CMK (cell line): ENCODE measurements around the gene MSRB1.
"Not testable (repeated sequence)": the region's sequence is repeated elsewhere in the genome, so short reads cannot be mapped to it uniquely, and the experiment has no call there.

Source experiments
- DNase-seq: peaks from one replicate; pipeline ENCODE4 v3.0.0-alpha.2; 2010; ENCODE audit warnings: low read depth

The MSRB1 gene

GRCh38 chr16:1978476-1979120 lies 35.6 kb upstream of the MSRB1 start:
- DNase-seq = no peak

GRCh38 chr16:1977875-1978268 lies 34.9 kb upstream of the MSRB1 start:
- DNase-seq = no peak

GRCh38 chr16:1976951-1977874 lies 34.2 kb upstream of the MSRB1 start:
- DNase-seq = no peak

DNA sequence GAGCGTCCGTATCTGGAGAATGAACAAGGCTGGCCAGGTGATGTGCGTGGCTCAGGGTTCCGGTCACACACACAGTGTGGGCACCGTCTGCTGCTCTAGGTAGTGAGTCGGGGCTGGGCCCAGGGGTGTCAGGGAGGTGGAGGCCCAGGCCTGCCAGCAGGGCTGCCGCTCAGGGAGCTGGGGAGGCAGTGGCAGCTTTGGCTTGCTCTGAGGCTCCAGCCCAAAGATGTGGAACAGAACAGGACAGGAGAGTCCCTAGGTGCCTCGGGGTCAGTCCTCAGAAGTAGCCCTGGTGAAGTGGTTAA lies 33.2 kb upstream of the MSRB1 start:
- DNase-seq = no peak

DNA sequence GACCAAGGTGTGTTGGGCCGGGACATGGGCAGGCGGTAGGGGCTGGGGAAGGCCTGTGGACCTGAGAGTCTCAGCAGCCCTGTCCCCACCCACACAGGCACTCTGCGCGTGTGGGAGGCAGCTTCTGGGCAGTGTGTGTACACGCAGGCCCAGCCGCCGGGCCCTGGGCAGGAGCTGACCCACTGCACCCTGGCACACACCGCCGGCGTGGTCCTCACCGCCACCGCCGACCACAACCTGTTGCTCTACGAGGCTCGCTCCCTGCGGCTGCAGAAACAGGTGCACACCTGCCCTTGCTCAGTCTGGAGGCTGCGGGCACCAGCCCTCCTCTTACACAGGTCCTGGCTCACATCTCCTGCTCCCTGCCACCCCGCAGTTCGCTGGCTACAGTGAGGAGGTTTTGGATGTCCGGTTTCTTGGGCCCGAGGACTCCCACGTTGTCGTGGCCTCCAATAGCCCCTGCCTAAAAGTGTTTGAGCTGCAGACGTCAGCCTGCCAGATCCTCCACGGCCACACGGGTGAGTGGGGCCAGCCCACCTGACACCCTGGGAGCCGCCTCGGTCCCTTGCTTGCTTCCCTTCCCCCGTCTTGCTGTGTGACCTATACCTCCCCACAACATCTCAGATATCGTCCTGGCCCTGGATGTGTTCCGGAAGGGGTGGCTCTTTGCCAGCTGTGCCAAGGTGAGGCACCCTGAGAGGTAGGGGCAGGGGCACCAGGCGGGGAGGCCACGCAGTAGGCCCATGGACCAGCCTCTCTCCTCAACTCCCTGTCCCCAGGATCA lies 32.6 kb upstream of the MSRB1 start:
- DNase-seq = no peak

DNA sequence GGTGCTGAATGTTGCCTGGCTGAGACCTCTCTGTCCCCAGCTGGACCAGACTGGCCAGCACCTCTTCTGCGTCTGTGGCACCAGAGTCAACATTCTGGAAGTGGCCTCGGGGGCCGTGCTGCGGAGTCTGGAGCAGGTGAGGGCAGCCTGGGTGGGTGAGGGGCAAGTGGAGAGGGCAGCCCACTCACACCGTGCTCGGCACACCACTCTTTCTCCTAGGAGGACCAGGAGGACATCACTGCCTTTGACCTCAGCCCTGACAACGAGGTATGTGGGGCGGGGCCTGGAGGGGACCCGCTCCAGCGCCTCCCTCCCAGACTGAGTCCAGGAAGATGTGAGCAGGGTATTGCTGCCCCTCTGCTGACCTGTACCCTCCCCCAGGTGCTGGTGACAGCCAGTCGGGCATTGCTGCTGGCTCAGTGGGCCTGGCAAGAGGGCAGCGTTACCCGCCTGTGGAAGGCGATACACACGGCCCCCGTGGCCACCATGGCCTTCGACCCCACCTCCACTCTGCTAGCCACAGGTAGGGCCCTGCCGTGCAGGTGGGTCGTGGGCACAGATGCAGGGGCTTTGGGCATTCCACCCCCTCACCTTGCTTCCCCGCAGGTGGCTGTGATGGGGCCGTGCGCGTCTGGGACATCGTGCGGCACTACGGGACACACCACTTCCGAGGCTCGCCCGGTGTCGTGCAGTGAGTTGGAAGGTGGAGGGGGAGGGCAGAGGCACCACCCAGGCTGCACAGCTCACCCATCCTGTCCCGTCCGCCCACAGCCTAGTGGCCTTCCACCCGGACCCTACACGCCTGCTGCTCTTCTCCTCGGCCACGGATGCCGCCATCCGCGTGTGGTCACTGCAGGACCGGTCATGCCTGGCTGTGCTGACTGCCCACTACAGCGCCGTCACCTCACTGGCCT lies 31.4 kb upstream of the MSRB1 start:
- no peak for DNase-seq

- DNase-seq = no peak
Observed at GRCh38 chr16:1973461-1974156, 30.6 kb upstream of the MSRB1 start.

GRCh38 chr16:1972490-1972877 lies 29.5 kb upstream of the MSRB1 start:
- DNase-seq = no peak

GRCh38 chr16:1971796-1972489 lies 28.9 kb upstream of the MSRB1 start, which contains the start of gene TBL3:
Gene TBL3, plus strand, starts transcription at chr16:1972053. Its CDS starts 112 bp downstream, at chr16:1972165.
- DNase-seq = peak; percentile 87

DNA sequence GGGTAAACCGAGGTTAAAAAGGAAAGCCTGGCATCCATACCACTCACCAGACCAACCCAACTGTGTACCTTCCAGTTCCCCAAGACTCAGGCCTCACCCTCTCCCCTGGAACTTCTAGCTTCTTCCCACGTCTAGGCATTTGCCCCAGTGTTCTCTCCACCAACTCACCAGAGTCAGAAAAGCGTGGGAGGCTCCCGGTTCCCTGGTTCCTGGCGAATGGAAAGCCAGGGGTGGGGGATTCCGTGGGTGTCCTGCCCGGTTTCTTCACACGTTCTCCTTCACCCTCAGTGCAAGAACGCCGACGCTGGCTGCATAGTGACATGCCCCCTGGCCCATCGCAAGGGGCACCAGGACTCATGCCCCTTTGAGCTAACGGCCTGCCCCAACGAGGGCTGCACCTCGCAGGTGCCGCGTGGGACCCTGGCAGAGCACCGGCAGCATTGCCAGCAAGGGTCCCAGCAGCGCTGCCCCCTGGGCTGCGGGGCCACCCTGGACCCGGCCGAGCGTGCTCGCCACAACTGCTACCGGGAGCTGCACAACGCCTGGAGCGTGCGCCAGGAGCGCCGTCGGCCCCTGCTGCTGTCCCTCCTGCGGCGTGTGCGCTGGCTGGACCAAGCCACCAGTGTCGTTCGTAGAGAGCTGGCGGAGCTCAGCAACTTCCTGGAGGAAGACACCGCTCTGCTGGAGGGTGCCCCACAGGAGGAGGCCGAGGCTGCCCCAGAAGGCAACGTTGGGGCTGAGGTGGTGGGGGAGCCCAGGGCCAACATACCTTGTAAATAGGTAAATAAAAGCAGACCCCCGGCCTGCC lies 25.4 kb upstream of the MSRB1 start:
- DNase-seq = no peak

GRCh38 chr16:1966460-1966859 lies 23.5 kb upstream of the MSRB1 start, which contains the start of gene RNF151:
Gene RNF151, plus strand, starts transcription at chr16:1966856. Its CDS starts 26 bp downstream, at chr16:1966882.
- no peak for DNase-seq

GRCh38 chr16:1965396-1966001 lies 22.5 kb upstream of the MSRB1 start:
- no peak for DNase-seq

DNA sequence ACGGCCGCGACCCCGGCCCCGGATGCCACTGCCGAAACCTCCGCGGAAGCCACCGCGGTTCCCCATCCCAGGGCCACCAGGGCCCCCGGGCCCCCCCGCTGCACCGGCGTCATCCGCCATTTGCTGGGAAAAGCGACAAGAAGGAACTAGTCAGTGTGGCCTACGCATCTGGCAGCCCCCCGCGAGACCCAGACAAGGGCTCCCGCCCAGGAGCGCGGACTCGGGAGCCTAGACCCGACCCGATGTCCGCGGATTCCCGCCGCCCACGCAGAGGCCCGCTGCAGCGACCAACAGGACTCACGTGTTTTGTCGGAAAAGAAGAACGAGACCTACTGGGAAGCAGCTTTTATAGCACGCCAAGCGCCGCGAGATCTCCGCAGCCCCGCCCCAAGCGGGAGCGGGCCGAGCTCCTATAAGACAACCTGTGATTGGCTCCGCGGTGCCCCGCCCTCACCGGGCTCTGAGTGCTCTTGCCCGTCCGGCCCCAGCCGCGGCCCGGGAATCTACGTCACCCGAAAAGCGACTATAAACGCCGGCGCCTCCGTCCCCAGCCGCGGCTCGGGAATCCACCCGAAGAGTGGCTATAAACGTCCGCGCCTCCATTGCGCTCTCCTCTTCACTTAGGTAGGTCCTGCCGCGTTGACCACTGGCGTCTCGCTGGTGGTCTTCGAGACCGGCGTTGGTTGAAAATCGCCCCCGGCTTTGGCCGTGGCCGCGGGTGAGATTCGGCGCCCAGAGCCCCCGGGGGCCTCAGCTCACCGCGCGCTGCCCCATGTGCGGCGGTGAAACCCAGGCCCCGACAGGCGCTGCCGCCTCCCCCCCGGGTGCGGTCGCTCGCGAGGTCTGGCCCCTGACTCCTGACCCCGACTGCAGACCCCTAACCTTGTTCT lies 21.8 kb upstream of the MSRB1 start, which contains the start of gene RPS2:
Gene RPS2, minus strand, starts transcription at position 321 of the 890 bp plus-strand sequence. Its CDS starts 201 bp downstream, at position 120.
- peak; percentile 95 for DNase-seq

GRCh38 chr16:1963806-1964505 lies 21.0 kb upstream of the MSRB1 start:
- DNase-seq = no peak

- DNase-seq = not testable (repeated sequence)
Observed at GRCh38 chr16:1962161-1963153, 19.5 kb upstream of the MSRB1 start.

DNA sequence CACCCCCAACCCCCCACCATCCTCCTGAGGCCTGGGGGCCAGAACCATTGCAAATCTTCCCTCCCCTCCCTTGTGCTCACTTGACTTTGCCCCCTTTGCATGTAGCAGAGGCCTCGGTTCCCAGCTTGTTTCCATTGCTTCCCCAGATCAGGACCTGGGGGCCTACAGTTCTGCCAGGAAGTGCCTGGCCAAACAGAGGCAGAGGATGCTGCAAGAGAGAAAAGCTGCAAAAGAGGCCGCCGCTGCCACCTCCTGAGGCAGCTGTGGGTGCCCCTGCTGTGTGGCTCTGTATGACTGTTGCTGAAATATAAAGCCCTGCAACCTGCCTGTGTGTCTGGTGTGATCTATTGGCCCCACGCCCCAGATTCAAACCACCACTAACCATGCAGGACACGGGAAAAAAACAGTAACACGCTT lies 18.7 kb upstream of the MSRB1 start:
- DNase-seq = no peak
